B cell (primary cell): ENCODE results near the gene ASTN1. TPM values are rescaled to one million over a fixed set of nuclear protein-coding genes. Genes with fewer than 3 reads are reported as not detected.

Experiments used
- ATAC-seq: fragments of 200-7000 bp; cut with Tn5 transposase; one replicate; pipeline ENCODE4 v1.10.0; 2021; ENCODE audit warnings: low read depth, mild to moderate bottlenecking, moderate number of reproducible peaks, moderate library complexity
- CTCF ChIA-PET: fragments of 350-600 bp; sonication (Branson Sonifier 250); formaldehyde crosslinking; loops from one replicate; lab custom pipeline; 2021; ENCODE audit warnings: antibody characterized with exemption, inconsistent platforms; lab: Charles Lee
- POLR2A ChIA-PET: fragments of 350-600 bp; sonication (Branson Sonifier 250); formaldehyde crosslinking; loops from one replicate; lab custom pipeline; 2021; ENCODE audit warnings: antibody characterized with exemption; lab: Charles Lee
- DNase-seq: peaks from one replicate; pipeline ENCODE4 v3.0.0; 2013
- H2AFZ ChIP-seq: 2 replicates; pipeline ENCODE4 v1.6.1; 2012; ENCODE audit warnings: mild to moderate bottlenecking, low read depth, low read length; ENCODE audit not compliant: insufficient read depth, poor library complexity, severe bottlenecking
- H3K27ac ChIP-seq, 2 donors: 1 replicate in 1 of 2; 2 replicates in 1 of 2; pipeline ENCODE4 v1.5.1; 2012 to 2013; ENCODE audit warnings: low read length in 2 of 2, mild to moderate bottlenecking in 2 of 2, moderate library complexity in 1 of 2
- H3K27me3 ChIP-seq, 4 experiments: fragments of 200-600 bp in 1 of 4; sonication (generic) in 1 of 4; replicated peaks in 1 of 4; 1 replicate in 2 of 4; 2 replicates in 2 of 4; pipeline versions ENCODE4 v1.6.1 to v1.7.0; 2013 to 2016; ENCODE audit warnings: low read length in 3 of 4, mild to moderate bottlenecking in 2 of 4, mixed read lengths in 1 of 4, moderate library complexity in 1 of 4; ENCODE audit not compliant: insufficient read depth in 4 of 4, control insufficient read depth in 3 of 4; ENCODE audit errors: control extremely low read depth in 1 of 4
- H3K36me3 ChIP-seq, 2 experiments: replicated peaks in 1 of 2; 1 replicate in 1 of 2; 2 replicates in 1 of 2; pipeline versions ENCODE4 v1.6.1 to v1.7.1; 2013; ENCODE audit warnings: low read length in 1 of 2; ENCODE audit not compliant: insufficient read depth in 2 of 2, control insufficient read depth in 1 of 2; ENCODE audit errors: control extremely low read depth in 1 of 2, extremely low read depth in 1 of 2
- H3K4me1 ChIP-seq, 2 donors: fragments of 200-600 bp in 1 of 2; sonication (generic) in 1 of 2; 1 replicate in 1 of 2; 2 replicates in 1 of 2; pipeline versions ENCODE4 v1.5.1 to v1.6.1; 2013 to 2017; ENCODE audit warnings: low read length in 2 of 2; ENCODE audit not compliant: control insufficient read depth in 2 of 2, insufficient read depth in 2 of 2
- H3K4me2 ChIP-seq: replicated peaks from 2 replicates; pipeline ENCODE3; 2012; ENCODE audit warnings: mild to moderate bottlenecking, low read depth, low read length; ENCODE audit not compliant: poor library complexity, severe bottlenecking
- H3K4me3 ChIP-seq, 5 experiments: fragments of 200-600 bp in 1 of 5; sonication (generic) in 1 of 5; 1 replicate in 3 of 5; 2 replicates in 2 of 5; pipeline versions ENCODE4 v1.5.1 to v1.7.0; 2011 to 2016; ENCODE audit warnings: low read length in 4 of 5, mild to moderate bottlenecking in 4 of 5, low read depth in 2 of 5, control low read depth in 1 of 5, moderate library complexity in 1 of 5; ENCODE audit not compliant: insufficient read depth in 1 of 5; ENCODE audit errors: control extremely low read depth in 1 of 5, extremely low read depth in 1 of 5
- H3K79me2 ChIP-seq: fragments of 200-600 bp; sonication (generic); one replicate; pipeline ENCODE4 v1.6.0; 2016; ENCODE audit warnings: low read length; ENCODE audit not compliant: control insufficient read depth, insufficient read depth
- H3K9ac ChIP-seq: fragments of 200-600 bp; sonication (generic); 2 replicates; pipeline ENCODE4 v1.6.1; 2017; ENCODE audit warnings: mild to moderate bottlenecking, low read length, moderate library complexity
- H3K9me3 ChIP-seq, 3 donors: one replicate each; pipeline versions ENCODE4 v1.6.1 to v1.7.1; 2013; ENCODE audit warnings: low read length in 2 of 3; ENCODE audit not compliant: control insufficient read depth in 2 of 3, insufficient read depth in 1 of 3; ENCODE audit errors: control extremely low read depth in 1 of 3
- H4K20me1 ChIP-seq: 2 replicates; pipeline ENCODE4 v1.6.0; 2012; ENCODE audit warnings: mild to moderate bottlenecking, low read length; ENCODE audit not compliant: insufficient read depth, control insufficient read depth, poor library complexity, severe bottlenecking
- H3K27ac Mint-ChIP-seq: one replicate; pipeline ENCODE4 v1.8.0; 2021; ENCODE audit warnings: mixed read lengths
- H3K27me3 Mint-ChIP-seq: one replicate; pipeline ENCODE4 v1.8.0; 2021; ENCODE audit warnings: mixed read lengths
- H3K4me1 Mint-ChIP-seq: one replicate; pipeline ENCODE4 v1.8.0; 2021; ENCODE audit warnings: mixed read lengths
- H3K4me3 Mint-ChIP-seq: one replicate; pipeline ENCODE4 v1.8.0; 2021; ENCODE audit warnings: mixed read lengths
- H3K9me3 Mint-ChIP-seq: one replicate; pipeline ENCODE4 v1.8.0; 2022; ENCODE audit warnings: mixed read lengths; ENCODE audit not compliant: insufficient read depth
- EZH2 ChIP-seq: IDR thresholded peaks from 2 replicates; pipeline ENCODE4 v1.6.1; 2012; ENCODE audit warnings: borderline replicate concordance, low read depth, mild to moderate bottlenecking, moderate library complexity, low read length; ENCODE audit not compliant: insufficient read depth, poor library complexity, severe bottlenecking
- WGBS: methylation state at CpG from one replicate; pipeline ENCODE4 v1.1.5; 2013; ENCODE audit warnings: missing lambda C conversion rate; ENCODE audit not compliant: insufficient coverage; 5-methylcytosine and 5-hydroxymethylcytosine counted together
- intact Hi-C: fragments of 100-400 bp; cut with micrococcal nuclease; formaldehyde crosslinking; loops from one replicate; pipeline ENCODE4 v1.10.0; 2022
- polyA plus RNA-seq: library from polyadenylated mRNA; depleted of rRNA; stranded (reverse); fragments of >200 nt; gene quantifications from 2 replicates; pipeline ENCODE4 v1.2.3, GENCODE V29; 2012
- total RNA-seq, 2 donors: library from RNA; stranded (reverse); fragments of 120-200 nt in 1 of 2; gene quantifications; 1 replicate in 1 of 2; 2 replicates in 1 of 2; pipeline versions ENCODE4 v1.2.3 to v1.2.4, GENCODE V29; 2013 to 2022
- TF ChIP-seq, protein P1 (sequence below): fragments of 200-600 bp; IDR thresholded peaks from one replicate; pipeline ENCODE4 v1.8.0; 2022; ENCODE audit warnings: antibody characterized with exemption, mild to moderate bottlenecking

Gene ASTN1
- total and polyA plus RNA-seq, 2 donors (not counting 1 experiment from before 2014, with no cell fraction given), result not detected

DNA sequence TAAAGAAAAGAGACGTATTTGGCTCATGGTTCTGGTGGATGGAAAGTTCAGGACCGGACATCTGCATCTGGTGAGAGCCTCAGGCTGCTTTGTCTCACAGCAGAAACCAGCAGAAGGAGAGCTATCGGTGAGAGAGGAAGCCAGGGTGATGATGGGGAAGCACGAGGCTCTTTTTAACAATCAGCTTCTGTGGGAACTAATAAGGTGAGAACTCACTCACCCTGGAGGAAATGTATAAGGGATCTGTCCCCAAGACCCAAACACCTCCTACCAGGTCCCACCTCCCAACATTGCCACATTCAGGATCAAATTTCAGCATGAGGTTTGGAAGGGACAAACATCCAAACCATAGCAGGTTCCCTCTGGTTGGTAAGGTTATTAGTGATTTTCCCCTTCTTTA, 32.8 kb downstream of the ASTN1 start:
- TF ChIP-seq, protein P1, sequence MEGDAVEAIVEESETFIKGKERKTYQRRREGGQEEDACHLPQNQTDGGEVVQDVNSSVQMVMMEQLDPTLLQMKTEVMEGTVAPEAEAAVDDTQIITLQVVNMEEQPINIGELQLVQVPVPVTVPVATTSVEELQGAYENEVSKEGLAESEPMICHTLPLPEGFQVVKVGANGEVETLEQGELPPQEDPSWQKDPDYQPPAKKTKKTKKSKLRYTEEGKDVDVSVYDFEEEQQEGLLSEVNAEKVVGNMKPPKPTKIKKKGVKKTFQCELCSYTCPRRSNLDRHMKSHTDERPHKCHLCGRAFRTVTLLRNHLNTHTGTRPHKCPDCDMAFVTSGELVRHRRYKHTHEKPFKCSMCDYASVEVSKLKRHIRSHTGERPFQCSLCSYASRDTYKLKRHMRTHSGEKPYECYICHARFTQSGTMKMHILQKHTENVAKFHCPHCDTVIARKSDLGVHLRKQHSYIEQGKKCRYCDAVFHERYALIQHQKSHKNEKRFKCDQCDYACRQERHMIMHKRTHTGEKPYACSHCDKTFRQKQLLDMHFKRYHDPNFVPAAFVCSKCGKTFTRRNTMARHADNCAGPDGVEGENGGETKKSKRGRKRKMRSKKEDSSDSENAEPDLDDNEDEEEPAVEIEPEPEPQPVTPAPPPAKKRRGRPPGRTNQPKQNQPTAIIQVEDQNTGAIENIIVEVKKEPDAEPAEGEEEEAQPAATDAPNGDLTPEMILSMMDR, result no peak
- TF ChIP-seq EZH2, result no peak
- H3K27ac Mint-ChIP-seq, result no peak overlapping the region
- Histone ChIP-seq H2AFZ (no peak overlapping the region), H3K27me3 (peaks cover 0 to 3% (median 0%) of the 10 kb centered on the region in 4 experiments), H3K9me3 (peaks cover 0 to 3% (median 0%) of the 10 kb centered on the region in 3 donors), H4K20me1 (no peaks in the 10 kb centered on the region), H3K9ac (no peak overlapping the region), H3K36me3 (no peaks in the 10 kb centered on the region), H3K79me2 (no peaks in the 10 kb centered on the region), H3K4me2 (no peak overlapping the region), H3K4me1 (peaks cover 0 to 7% of the 10 kb centered on the region in 2 donors), H3K27ac (no peak overlapping the region), H3K4me3 (no peak overlapping the region)
- ATAC-seq, result no peak
- ChIA-PET CTCF (no interaction called here), POLR2A (no interaction called here)
- intact Hi-C loops, result no loop called here
- WGBS, result 88% methylated on average over 2 of the region's 4 CpGs
- H3K4me3 Mint-ChIP-seq, result no peak overlapping the region
- no peak for DNase-seq
- H3K27me3 Mint-ChIP-seq, result peaks cover 5% of the 10 kb centered on the region
- H3K9me3 Mint-ChIP-seq, result no peaks in the 10 kb centered on the region
- H3K4me1 Mint-ChIP-seq, result peaks cover 6% of the 10 kb centered on the region

DNA sequence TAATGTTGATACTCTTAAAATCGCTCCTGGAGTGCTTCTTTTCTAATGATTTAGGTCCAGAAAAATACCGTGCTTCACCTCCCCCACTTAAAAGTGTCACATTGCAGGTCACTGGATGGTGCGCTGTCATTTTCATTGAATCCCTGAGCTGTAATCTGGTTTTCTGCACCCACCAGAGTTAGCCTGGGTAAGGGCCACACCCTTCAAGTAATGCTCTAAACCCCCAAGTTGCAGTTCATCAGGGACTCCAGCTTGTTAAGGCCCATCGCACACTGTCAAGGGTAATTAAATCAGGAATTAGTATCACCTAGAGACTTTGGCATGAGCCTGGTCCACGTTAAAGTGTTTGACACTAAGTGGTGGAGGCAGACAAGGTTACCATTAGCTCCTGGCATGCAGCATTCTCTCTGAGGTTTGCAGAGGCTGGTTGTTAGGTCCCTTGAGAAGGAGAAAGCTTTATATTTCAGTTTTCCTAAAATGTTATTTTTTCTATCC, 34.0 kb downstream of the ASTN1 start:
- no peak overlapping the region for H3K4me3 Mint-ChIP-seq
- Histone ChIP-seq H3K27ac (no peak overlapping the region), H2AFZ (no peak overlapping the region), H3K9ac (no peak overlapping the region), H3K4me2 (no peak overlapping the region), H3K4me3 (no peak overlapping the region), H4K20me1 (no peaks in the 10 kb centered on the region), H3K9me3 (peaks cover 0 to 3% (median 0%) of the 10 kb centered on the region in 3 donors), H3K27me3 (peaks cover 0 to 3% (median 0%) of the 10 kb centered on the region in 4 experiments), H3K79me2 (no peaks in the 10 kb centered on the region), H3K36me3 (no peaks in the 10 kb centered on the region), H3K4me1 (peaks cover 0 to 7% of the 10 kb centered on the region in 2 donors)
- H3K4me1 Mint-ChIP-seq, result peaks cover 6% of the 10 kb centered on the region
- peaks cover 5% of the 10 kb centered on the region for H3K27me3 Mint-ChIP-seq
- WGBS, result 88% methylated on average over 5 of the region's 5 CpGs
- ChIA-PET CTCF (no interaction called here), POLR2A (no interaction called here)
- no peaks in the 10 kb centered on the region for H3K9me3 Mint-ChIP-seq
- TF ChIP-seq EZH2, result no peak
- TF ChIP-seq, protein P1, result no peak
- no peak overlapping the region for H3K27ac Mint-ChIP-seq
- intact Hi-C loops, result no loop called here
- no peak for DNase-seq
- no peak for ATAC-seq
